CD4-positive, alpha-beta T cell treated with Interleukin-17A for 4 hours (primary cell): ENCODE measurements around the gene TRIM66.
"Not testable (repeated sequence)": the region's sequence is repeated elsewhere in the genome, so short reads cannot be mapped to it uniquely, and the experiment has no call there.

Experiments used
- DNase-seq: peaks from one replicate; pipeline ENCODE4 v3.0.0-alpha.2; 2020; ENCODE audit warnings: mixed read lengths

The TRIM66 gene

GRCh38 chr11:8689726-8690255 is 7.3 kb upstream of the TRIM66 start:
- DNase-seq = no peak

DNA sequence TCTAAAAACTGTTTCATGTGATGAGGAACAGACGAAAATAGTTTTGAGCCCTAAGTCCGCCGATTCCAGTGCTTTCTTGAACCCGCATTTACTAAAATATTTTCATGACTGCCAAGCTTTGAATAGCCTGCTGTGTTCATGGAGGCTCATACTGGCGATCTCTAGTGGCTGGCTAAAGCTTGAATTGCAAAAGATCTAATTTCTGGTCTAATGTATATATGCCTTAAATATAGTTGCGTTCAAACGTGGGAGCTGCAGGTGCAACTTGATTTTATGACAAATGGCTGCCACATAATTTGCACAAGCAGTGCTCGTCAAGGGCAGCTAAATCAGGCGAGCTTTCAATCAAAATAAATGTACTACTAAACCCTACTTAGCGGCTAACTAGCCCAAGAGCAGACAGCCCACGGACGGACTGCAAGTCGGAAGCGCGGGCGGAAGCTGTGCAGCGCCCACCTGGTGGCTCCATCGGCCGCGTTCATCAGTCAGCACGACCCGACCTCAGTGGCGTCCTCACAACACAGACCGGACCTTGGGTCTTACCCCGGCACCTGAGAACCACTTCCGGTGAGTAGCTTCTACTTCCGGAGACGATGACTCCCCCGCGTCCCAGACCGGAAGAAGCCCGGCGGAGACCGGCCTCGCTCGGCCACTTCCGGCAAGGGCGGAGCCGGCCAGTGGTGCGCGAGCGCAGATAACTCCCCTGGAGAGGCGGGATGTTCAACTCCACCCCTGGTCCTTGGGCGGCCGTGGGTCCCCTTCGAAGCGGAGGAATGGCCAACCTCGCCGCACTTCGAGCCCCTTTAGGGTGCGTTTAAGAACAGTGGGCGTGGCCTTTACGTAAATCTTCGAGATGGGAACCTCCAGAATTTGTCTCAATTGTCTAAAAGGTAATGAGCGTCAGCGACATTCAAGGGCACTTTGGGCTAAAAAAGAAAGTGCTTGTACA is 6.2 kb upstream of the TRIM66 start:
- DNase-seq = peak; percentile 85

DNA sequence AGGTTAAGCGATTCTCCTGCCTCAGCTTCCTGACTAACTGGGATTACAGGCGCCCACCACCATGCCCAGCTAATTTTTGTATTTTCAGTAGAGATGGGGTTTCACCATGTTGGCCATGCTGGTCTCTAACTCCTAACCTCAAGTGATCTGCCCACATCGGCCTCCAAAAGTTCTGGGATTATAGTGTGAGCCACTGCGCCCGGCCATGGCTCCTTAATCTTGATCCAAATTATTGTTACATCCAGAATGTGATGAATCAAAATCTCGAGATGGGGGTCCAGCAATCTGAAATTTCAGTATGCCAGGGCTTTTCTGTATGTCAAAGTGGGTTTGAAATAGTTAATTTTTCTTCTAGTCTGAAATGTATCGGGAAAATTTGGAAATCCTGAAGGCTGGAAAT is 3.9 kb upstream of the TRIM66 start:
- no peak for DNase-seq

GRCh38 chr11:8685820-8686219 is 3.4 kb upstream of the TRIM66 start:
- no peak for DNase-seq

DNA sequence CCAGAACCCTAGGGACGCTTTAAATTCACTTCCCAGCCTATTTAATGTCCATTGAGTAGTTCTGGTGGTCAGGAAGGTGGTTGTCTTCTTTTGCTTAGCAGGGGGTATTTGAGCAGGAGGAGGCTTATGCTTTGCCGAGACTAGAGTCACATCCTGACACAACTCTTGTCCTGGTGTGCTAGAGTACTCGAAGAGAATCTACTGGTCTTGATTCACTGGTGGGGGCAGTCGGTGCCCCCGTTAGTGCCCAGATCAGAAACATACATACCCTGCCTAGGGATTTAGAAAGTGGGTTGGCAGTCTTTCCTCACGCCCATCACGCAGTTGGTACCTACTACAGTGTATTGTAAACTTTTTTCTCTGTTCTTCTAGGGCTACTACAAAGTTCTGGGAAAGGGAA is 2.8 kb upstream of the TRIM66 start:
- no peak for DNase-seq

GRCh38 chr11:8684600-8685290 is 2.3 kb upstream of the TRIM66 start:
- DNase-seq = no peak

- no peak for DNase-seq
These were observed 796 bp upstream of the TRIM66 start for GRCh38 chr11:8683115-8683807.

DNA sequence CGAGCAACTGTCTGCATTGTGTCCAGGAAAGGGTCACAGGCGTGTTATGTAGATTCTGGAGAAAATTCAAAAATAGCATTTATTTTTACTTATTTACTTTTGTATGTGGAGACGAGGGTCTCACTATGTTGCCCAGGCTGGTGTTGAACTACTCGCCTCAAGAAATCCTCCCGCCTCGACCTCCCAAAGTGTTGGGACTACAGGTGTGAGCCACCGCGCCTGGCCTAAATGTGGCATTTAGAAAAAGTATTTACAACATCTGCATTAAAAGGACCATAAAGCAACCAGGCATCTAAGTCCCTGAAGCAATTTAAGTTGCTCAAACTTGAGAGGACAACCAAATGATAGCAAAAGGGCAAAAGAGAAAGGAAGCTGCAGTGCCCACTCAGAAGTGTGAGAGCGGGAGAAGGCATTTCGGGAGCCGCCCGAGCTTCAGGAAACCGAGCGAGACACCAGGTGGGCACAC is 595 bp downstream of the TRIM66 start:
- DNase-seq = peak; percentile 11

DNA sequence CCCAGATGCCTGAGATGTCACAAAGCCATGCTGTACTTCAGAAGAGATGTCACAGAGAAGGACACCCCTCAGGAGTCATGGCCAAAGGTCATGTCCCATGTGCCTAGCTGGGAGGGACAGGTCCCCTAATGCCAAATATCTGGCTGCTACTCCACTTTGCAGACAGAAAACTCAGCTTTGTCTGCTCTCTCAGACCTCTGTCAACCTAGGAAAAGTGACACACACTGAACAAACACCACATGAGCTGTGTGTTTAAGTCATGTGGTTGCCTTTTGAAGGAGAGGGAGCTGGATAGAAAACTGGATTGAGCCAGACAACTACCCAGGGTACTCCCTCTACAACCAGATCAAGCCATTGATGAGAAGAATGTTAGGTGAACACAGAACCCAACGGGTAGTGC is 3.5 kb downstream of the TRIM66 start:
- no peak for DNase-seq

DNA sequence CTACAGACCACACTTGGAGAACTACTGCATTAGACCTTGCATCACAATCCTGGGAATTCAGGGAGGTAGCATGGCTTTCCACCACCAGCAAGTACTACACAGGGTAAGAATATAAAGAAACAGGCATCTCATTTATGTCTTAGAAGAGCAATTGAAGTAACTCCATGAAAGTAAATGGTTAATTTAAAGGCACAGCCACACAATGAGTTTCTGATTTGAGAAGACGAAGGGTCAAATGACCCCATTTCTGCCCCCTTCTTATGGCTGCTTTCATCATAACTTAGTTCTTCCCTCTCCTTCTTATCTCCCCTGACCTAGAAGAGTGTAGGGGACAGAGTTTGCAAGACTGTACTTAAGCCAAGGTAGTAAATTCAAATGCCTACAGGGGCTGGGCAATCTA is 6.0 kb downstream of the TRIM66 start:
- DNase-seq = no peak

DNA sequence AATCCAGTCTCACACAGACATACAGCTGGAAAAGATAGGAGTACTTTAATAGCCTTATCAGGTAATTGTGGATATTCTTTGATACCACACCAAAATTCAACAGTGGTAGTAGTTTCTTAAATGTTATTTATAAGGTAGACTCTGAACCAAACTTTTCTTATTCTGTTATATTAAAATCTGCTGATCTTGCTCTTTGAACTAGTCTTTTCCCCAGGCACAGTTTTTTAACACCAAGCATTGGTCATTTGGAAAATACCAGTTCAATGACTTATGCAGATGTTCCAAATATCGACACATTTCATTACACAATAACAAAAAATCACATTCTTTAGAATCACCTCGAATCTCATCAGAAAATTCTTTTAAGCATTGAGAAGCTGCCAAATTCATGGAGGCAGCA is 7.6 kb downstream of the TRIM66 start:
- DNase-seq = no peak

- no peak for DNase-seq
These were observed 10.1 kb downstream of the TRIM66 start for GRCh38 chr11:8672346-8672745.

GRCh38 chr11:8671651-8672062 is 10.8 kb downstream of the TRIM66 start:
- DNase-seq = no peak

DNA sequence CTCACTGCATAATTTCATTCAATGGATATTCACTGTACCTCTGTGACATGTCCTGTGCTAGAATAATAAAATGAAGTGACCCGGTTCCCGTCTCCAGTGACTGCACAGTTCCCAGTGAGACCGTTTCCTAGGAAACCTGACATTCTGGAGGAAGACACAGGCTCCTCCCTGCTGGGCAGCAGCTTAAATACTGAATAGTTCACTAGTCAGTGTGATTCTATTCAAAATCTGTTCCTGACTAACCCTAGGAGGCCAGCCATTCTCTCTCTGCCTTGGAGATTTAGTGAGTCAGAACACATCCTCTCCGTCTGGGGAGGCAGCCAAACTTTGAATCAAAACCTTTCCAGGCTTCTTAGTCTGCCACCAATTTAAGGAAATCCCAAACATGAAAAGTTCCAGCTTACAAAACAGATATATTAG is 11.3 kb downstream of the TRIM66 start:
- DNase-seq = no peak

DNA sequence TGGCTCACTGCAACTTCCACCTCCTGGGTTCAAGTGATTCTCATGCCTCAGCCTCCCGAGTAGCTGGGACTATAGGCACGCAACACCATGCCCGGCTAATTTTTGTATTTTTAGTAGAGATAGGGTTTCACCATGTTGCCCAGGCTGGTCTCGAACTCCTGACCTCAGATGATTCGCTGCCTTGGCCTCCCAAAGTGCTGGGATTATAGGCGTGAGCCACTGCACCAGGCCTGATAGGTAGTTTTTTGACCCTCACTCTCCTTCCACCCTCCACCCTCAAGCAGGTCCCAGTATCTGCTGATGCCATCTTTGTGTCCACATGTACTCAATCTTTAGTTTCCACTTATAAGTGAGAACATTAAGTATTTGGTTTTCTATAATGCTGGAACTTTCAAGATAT is 12.4 kb downstream of the TRIM66 start:
- DNase-seq = not testable (repeated sequence)

GRCh38 chr11:8665222-8665621 is 17.2 kb downstream of the TRIM66 start:
- no peak for DNase-seq

DNA sequence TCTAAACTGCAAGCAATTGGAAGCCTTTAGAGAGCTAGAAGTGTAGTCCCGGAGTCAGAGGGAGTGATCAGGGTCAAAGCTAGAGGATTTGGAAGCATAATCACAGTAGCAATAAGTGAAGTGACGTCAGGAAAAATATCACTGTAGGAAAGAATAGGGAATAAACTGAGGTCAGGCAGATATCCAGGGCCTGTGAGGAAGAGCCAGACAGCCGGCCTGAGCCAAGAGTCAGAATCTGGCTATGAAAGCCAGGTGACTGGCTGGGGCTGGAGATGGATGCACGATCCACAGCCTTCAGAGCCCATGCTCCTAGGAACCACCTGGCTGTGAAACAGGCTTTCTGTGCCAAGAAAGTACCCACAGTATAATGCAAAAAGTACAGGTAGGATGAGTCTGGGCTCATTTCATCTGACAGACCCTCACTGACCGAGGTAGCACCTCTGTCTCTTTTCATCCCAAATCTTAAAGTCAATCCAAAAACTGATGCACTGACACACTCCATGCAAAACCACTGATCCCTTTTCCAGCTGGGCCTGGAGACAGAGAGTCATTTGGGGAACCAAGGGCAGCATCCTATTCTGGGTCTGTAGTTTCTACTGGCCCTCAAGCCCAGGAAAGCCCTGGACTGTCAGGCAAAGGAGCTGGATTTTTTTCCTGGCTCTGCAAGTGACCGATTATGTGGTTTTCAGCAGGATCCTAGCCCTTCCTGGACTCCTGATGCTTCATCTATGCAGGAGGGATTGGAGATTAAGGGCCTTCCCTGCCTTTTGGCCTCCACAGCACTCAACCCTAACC is 21.3 kb downstream of the TRIM66 start:
- DNase-seq = no peak

GRCh38 chr11:8658321-8659057 is 24.0 kb downstream of the TRIM66 start:
- no peak for DNase-seq

GRCh38 chr11:8656291-8656690 is 26.2 kb downstream of the TRIM66 start:
- no peak for DNase-seq

DNA sequence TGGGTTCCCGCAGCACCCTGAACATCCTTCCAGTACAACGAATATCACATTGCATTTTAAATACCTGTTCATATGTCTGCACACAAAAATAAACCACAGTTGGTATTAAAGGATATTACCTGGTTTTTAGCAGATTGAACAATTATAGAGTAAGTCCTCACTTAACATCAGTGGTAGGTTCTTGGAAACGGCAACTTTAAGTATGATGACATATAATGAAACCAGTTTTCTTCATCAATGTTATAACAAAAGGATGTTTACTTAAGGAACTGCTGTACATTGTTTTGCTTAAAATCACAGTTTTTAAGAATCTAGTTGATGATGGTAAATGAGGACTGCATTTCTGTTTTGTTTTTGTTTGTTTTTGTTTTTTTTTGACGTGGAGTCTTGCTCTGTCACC is 28.0 kb downstream of the TRIM66 start:
- DNase-seq = no peak

DNA sequence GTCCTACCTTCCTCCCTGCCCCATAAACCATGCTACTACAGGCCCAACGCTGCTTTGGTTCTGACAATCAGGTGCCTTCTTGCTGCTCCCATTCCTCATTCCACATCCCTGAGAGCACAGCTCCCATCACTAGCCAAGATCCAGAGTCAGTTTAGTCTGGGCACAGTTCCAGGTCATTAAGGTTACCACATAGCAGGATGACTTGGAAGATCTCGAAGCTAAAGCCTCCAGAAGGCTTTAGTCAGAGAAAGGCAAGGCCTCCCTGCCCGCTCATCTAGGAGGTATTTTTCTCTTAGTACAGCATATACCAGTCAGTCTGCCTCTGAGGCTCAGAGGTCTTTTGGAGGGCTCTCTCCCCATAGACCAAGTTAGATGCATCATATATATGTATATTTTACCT is 30.3 kb downstream of the TRIM66 start:
- no peak for DNase-seq
